HG03342 (cell line): ENCODE data around the gene PAOX.
"Not testable (repeated sequence)": the region's sequence is repeated elsewhere in the genome, so short reads cannot be mapped to it uniquely, and the experiment has no call there.

Source experiments
- ATAC-seq: cut with Tn5 transposase; IDR thresholded peaks from one replicate; pipeline ENCODE4 v1.9.1; 2021; ENCODE audit warnings: mild to moderate bottlenecking, moderate library complexity; ENCODE audit not compliant: unreplicated experiment

Gene PAOX

GRCh38 chr10:133431888-133432613 is 53.0 kb downstream of the PAOX start:
- ATAC-seq = not testable (repeated sequence)

- ATAC-seq = not testable (repeated sequence)
Observed at GRCh38 chr10:133432789-133433188, 53.7 kb downstream of the PAOX start.

GRCh38 chr10:133438711-133439273 is 59.7 kb downstream of the PAOX start:
- peak; percentile 48 for ATAC-seq

GRCh38 chr10:133439517-133440461 is 60.7 kb downstream of the PAOX start:
- ATAC-seq = no peak

DNA sequence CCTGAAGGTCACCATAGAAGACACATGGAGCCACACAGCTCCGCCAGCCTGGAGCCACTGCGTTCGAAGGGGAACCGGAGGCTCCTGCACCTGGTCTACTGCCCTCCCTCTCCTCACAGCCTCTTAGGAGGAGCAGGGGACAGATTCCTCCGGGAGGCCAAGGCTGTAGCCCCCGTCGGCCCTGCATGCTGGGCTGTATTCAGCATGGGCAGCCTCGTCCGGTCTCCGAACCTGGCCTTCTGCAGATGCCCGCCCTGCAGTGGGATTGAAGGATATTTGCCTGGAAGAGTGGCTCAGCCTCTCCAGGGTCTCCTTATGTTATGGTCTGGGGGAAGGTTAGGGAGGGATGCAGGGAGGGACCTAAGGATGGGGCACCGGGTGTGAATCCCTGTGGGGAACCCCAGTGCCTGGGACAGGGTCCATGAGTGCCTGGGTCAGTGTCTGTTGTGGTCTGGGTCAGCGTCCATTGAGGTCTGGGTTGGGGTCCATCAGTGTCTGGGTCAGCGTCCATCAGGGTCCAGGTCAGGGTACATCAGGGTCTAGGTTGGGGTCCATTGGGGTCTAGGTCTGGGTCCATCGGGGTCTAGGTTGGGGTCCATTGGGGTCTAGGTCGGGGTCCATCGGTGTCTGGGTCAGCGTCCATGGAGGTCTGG is 61.7 kb downstream of the PAOX start:
- ATAC-seq = no peak
